ENCODE results near the gene ANKRD17. TPM values are rescaled to one million over a fixed set of nuclear protein-coding genes. Genes with fewer than 3 reads are reported as not detected.

The ANKRD17 gene
- total RNA-seq, 1 experiment from 2014 or later = 51.2 TPM

DNA sequence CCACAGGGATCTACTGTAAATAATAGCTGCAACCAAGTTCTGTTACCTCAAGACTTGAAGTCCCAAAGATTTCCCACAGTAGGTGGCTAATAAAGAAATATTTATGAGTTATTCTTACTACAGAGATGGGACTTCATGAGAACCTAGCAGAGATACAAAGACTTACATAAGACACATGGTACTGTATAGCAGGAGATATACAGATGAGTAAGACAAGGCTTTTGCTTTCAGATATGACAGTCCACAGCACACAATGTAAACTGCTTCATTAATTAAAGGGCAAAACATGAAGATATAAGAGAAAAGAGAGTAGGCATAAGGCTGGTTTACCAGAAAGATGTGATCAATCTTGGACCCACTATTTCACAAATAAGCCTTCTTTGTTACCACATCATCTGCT is 6.6 kb downstream of the ANKRD17 start:
- BruUV-seq (replicated peaks) = no TSS peak
- Histone ChIP-seq H3K4me1 (ENCODE audit: insufficient read depth, low read length) (peaks cover 17% of the 10 kb centered on the region), H3K9me2 (replicated peaks; ENCODE audit: low read length) (no peaks in the 10 kb centered on the region), H3K9me3 (ENCODE audit: low read length) (no peaks in the 10 kb centered on the region), H3K79me2 (ENCODE audit: low read length) (peaks cover 99% of the 10 kb centered on the region), H3F3A (ENCODE audit: low read length, unreplicated experiment) (no peaks in the 10 kb centered on the region), H3K36me3 (ENCODE audit: low read depth, low read length) (peaks cover 15% of the 10 kb centered on the region; the same call in 1 of the 2 replicates), H3K9ac (ENCODE audit: low read length) (no peak overlapping the region), H3K27ac (ENCODE audit: low read length) (no peak overlapping the region), H4K20me1 (ENCODE audit: low read length) (peaks cover 67% of the 10 kb centered on the region), H3K4me2 (ENCODE audit: low read length) (no peak overlapping the region), H2AFZ (ENCODE audit: low read length) (no peak overlapping the region), H3K27me3 (ENCODE audit: low read length) (no peaks in the 10 kb centered on the region), H3K4me3 (ENCODE audit: low read length) (no peak overlapping the region)
- ATAC-seq (no peak), DNase-seq (no peak)
- ChIA-PET CTCF (no interaction called here), POLR2A (ENCODE audit: unreplicated experiment) (no interaction called here)
- TF ChIP-seq, protein P1, sequence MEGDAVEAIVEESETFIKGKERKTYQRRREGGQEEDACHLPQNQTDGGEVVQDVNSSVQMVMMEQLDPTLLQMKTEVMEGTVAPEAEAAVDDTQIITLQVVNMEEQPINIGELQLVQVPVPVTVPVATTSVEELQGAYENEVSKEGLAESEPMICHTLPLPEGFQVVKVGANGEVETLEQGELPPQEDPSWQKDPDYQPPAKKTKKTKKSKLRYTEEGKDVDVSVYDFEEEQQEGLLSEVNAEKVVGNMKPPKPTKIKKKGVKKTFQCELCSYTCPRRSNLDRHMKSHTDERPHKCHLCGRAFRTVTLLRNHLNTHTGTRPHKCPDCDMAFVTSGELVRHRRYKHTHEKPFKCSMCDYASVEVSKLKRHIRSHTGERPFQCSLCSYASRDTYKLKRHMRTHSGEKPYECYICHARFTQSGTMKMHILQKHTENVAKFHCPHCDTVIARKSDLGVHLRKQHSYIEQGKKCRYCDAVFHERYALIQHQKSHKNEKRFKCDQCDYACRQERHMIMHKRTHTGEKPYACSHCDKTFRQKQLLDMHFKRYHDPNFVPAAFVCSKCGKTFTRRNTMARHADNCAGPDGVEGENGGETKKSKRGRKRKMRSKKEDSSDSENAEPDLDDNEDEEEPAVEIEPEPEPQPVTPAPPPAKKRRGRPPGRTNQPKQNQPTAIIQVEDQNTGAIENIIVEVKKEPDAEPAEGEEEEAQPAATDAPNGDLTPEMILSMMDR (conservative IDR thresholded peaks at IDR 0.05; ENCODE audit: low read depth, low read length) = no peak
- TF ChIP-seq EZH2 (IDR thresholded peaks at IDR 0.05; ENCODE audit: low read length, unreplicated experiment) (no peak), EZH2phosphoT487 (IDR thresholded peaks at IDR 0.05; ENCODE audit: borderline replicate concordance, low read length) (no peak)
- intact Hi-C loops (cut with micrococcal nuclease) = loop anchor here (10.0 kb wide), 1 partner anchor 937 kb away; no protein-coding TSS in a partner anchor

DNA sequence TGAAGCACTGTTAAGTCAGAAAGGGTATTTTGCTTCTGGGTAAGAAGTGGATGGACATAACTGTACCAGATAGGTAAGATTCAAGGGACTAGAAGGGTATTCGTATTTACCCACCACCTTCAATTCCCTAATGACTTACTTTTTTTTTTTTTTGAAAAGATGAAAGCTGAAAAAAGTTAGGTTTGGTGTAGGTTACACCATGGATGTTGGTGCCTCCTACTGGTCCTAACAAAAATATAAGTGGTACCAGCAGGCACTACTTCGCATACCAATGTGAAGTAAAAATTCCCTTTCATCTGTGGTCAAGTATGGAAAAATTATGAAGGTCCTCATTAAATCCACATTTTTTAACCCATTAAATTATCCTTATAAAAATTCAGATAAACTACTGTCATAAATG is 7.2 kb downstream of the ANKRD17 start:
- no peak overlapping the region for H3K9ac ChIP-seq (ENCODE audit: low read length)
- H3K4me2 ChIP-seq (ENCODE audit: low read length) = no peak overlapping the region
- no peak for ATAC-seq
- H3K9me3 ChIP-seq (ENCODE audit: low read length) = no peaks in the 10 kb centered on the region
- POLR2A ChIA-PET (ENCODE audit: unreplicated experiment) = no interaction called here
- H2AFZ ChIP-seq (ENCODE audit: low read length) = no peak overlapping the region
- DNase-seq = no peak
- intact Hi-C loops (cut with micrococcal nuclease) = loop anchor here (10.0 kb wide), 1 partner anchor 937 kb away; no protein-coding TSS in a partner anchor
- BruUV-seq (replicated peaks) = no TSS peak
- H3K9me2 ChIP-seq (replicated peaks; ENCODE audit: low read length) = no peaks in the 10 kb centered on the region
- peaks cover 12% of the 10 kb centered on the region for H3K4me1 ChIP-seq (ENCODE audit: insufficient read depth, low read length)
- peaks cover 17% of the 10 kb centered on the region; the same call in 1 of the 2 replicates for H3K36me3 ChIP-seq (ENCODE audit: low read depth, low read length)
- TF ChIP-seq EZH2 (IDR thresholded peaks at IDR 0.05; ENCODE audit: low read length, unreplicated experiment) (no peak), EZH2phosphoT487 (IDR thresholded peaks at IDR 0.05; ENCODE audit: borderline replicate concordance, low read length) (no peak)
- TF ChIP-seq, protein P1 (conservative IDR thresholded peaks at IDR 0.05; ENCODE audit: low read depth, low read length) = no peak
- peaks cover 99% of the 10 kb centered on the region for H3K79me2 ChIP-seq (ENCODE audit: low read length)
- CTCF ChIA-PET = no interaction called here
- peaks cover 67% of the 10 kb centered on the region for H4K20me1 ChIP-seq (ENCODE audit: low read length)
- no peaks in the 10 kb centered on the region for H3F3A ChIP-seq (ENCODE audit: low read length, unreplicated experiment)
- H3K4me3 ChIP-seq (ENCODE audit: low read length) = no peak overlapping the region
- no peaks in the 10 kb centered on the region for H3K27me3 ChIP-seq (ENCODE audit: low read length)
- no peak overlapping the region for H3K27ac ChIP-seq (ENCODE audit: low read length)

DNA sequence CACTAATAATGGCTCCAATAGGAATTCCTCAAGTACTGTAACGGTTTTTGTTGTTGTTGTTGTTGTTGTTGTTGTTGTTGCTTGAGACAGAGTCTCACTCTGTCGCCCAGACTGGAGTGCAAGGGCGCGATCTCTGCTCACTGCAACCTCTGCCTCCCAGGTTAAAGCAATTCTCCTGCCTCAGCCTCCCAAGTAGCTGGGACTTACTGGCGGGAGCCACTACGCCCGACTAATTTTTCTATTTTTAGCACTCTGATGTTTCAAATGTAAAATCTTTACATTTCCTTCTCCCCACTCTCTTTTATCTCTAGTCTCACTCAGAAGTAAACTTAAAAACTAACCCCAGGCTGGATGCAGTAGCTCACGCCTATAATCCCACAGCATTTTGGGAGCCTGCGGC is 8.0 kb downstream of the ANKRD17 start:
- Histone ChIP-seq H3K9me2 (replicated peaks; ENCODE audit: low read length) (no peaks in the 10 kb centered on the region), H2AFZ (ENCODE audit: low read length) (no peak overlapping the region), H4K20me1 (ENCODE audit: low read length) (peaks cover 68% of the 10 kb centered on the region), H3K4me1 (ENCODE audit: insufficient read depth, low read length) (peaks cover 7% of the 10 kb centered on the region), H3F3A (ENCODE audit: low read length, unreplicated experiment) (no peaks in the 10 kb centered on the region), H3K4me2 (ENCODE audit: low read length) (no peak overlapping the region), H3K27ac (ENCODE audit: low read length) (no peak overlapping the region), H3K27me3 (ENCODE audit: low read length) (no peaks in the 10 kb centered on the region), H3K36me3 (ENCODE audit: low read depth, low read length) (peaks cover 17% of the 10 kb centered on the region; the same call in 1 of the 2 replicates), H3K9me3 (ENCODE audit: low read length) (no peaks in the 10 kb centered on the region), H3K79me2 (ENCODE audit: low read length) (peaks cover 99% of the 10 kb centered on the region), H3K9ac (ENCODE audit: low read length) (no peak overlapping the region), H3K4me3 (ENCODE audit: low read length) (no peak overlapping the region)
- DNase-seq (no peak), ATAC-seq (no peak; the same call in 1 of the 2 replicates)
- intact Hi-C loops (cut with micrococcal nuclease) = loop anchor here (10.0 kb wide), 1 partner anchor 936 kb away; no protein-coding TSS in a partner anchor
- ChIA-PET POLR2A (ENCODE audit: unreplicated experiment) (no interaction called here), CTCF (no interaction called here)
- BruUV-seq (replicated peaks) = no TSS peak
- TF ChIP-seq, protein P1 (conservative IDR thresholded peaks at IDR 0.05; ENCODE audit: low read depth, low read length) = no peak
- TF ChIP-seq EZH2 (IDR thresholded peaks at IDR 0.05; ENCODE audit: low read length, unreplicated experiment) (no peak), EZH2phosphoT487 (IDR thresholded peaks at IDR 0.05; ENCODE audit: borderline replicate concordance, low read length) (no peak)
